HCT116 (cell line): ENCODE measurements around the gene DNMT3A. TPM values are rescaled to one million over a fixed set of nuclear protein-coding genes. Genes with fewer than 3 reads are reported as not detected.

Source experiments
- ATAC-seq: fragments of 200-7000 bp; cut with Tn5 transposase; 2 replicates; pipeline ENCODE4 v1.9.1; 2020; ENCODE audit warnings: mild to moderate bottlenecking, moderate library complexity
- BruUV-seq: library from RNA; stranded (reverse); fragments of 400-500 nt; replicated peaks from 2 replicates; lab custom pipeline; 2021; lab: Mats Ljungman, UMichigan
- CTCF ChIA-PET: fragments of 300-600 bp; sonication (Branson Sonifier 250); formaldehyde crosslinking; loops from one replicate; lab custom pipeline; 2021; ENCODE audit warnings: antibody characterized with exemption; lab: Charles Lee
- POLR2A ChIA-PET: fragments of 300-600, 350-600 bp; sonication (Branson Sonifier 250); formaldehyde crosslinking; loops from one replicate; lab custom pipeline; 2021; ENCODE audit warnings: antibody characterized with exemption; lab: Charles Lee
- RAD21 ChIA-PET, 2 experiments: fragments of 300-600 bp; sonication (Branson Sonifier 250); formaldehyde crosslinking; loops; one replicate each; lab custom pipeline; 2023; ENCODE audit warnings: low total read pairs in 2 of 2; ENCODE audit not compliant: uncharacterized antibody in 2 of 2, unreplicated experiment in 2 of 2, low non-redundant PET in 1 of 2; lab: Charles Lee
- DNase-seq: peaks from one replicate; pipeline ENCODE4 v3.0.0-alpha.2; 2010; ENCODE audit warnings: low read depth, low spot score
- H2AFZ ChIP-seq: fragments of 200-600 bp; shearing (Covaris generic), sonication (generic); 2 replicates; pipeline ENCODE4 v1.6.1; 2017; ENCODE audit warnings: low read depth, mixed run types, mixed read lengths, antibody characterized with exemption, low read length; ENCODE audit not compliant: poor library complexity, severe bottlenecking
- H3K27ac ChIP-seq: 2 replicates; pipeline ENCODE4 v1.5.1; 2012; ENCODE audit warnings: low read depth, low read length
- H3K27me3 ChIP-seq: fragments of 200-600 bp; sonication (generic); 2 replicates; pipeline ENCODE4 v1.6.1; 2016; ENCODE audit warnings: mixed run types, low read length, mixed read lengths; ENCODE audit not compliant: insufficient read depth
- H3K36me3 ChIP-seq, 2 experiments: fragments of 200-500 bp in 1 of 2; fragments of 200-600 bp in 1 of 2; sonication (Bioruptor generic) in 1 of 2; sonication (generic) in 1 of 2; 2 replicates each; pipeline versions ENCODE4 v1.5.1 to v1.6.1; 2014 to 2016; ENCODE audit warnings: low read length in 2 of 2, inconsistent platforms in 1 of 2, mixed read lengths in 1 of 2, mixed run types in 1 of 2; ENCODE audit not compliant: insufficient read depth in 2 of 2, control insufficient read depth in 1 of 2
- H3K4me1 ChIP-seq, 2 experiments: fragments of 200-600 bp in 1 of 2; sonication (generic) in 1 of 2; 2 replicates each; pipeline versions ENCODE4 v1.5.1 to v1.6.1; 2012 to 2017; ENCODE audit warnings: low read length in 2 of 2, inconsistent platforms in 1 of 2, mild to moderate bottlenecking in 1 of 2, mixed read lengths in 1 of 2, mixed run types in 1 of 2, moderate library complexity in 1 of 2; ENCODE audit not compliant: insufficient read depth in 2 of 2, control insufficient read depth in 1 of 2
- H3K4me2 ChIP-seq: fragments of 200-600 bp; sonication (generic); 2 replicates; pipeline ENCODE4 v1.6.1; 2017; ENCODE audit warnings: mixed run types, low read length, mixed read lengths
- H3K4me3 ChIP-seq, 2 experiments: fragments of 200-600 bp in 1 of 2; sonication (generic) in 1 of 2; replicated peaks in 1 of 2; 2 replicates each; pipeline ENCODE4 v1.5.1; 2011 to 2016; ENCODE audit warnings: low read length in 2 of 2, control low read depth in 1 of 2, low read depth in 1 of 2, mild to moderate bottlenecking in 1 of 2, mixed read lengths in 1 of 2, mixed run types in 1 of 2
- H3K79me2 ChIP-seq: fragments of 200-600 bp; sonication (generic); 2 replicates; pipeline ENCODE4 v1.6.1; 2017; ENCODE audit warnings: mild to moderate bottlenecking, mixed run types, low read length, moderate library complexity, mixed read lengths; ENCODE audit not compliant: insufficient read depth
- H3K9ac ChIP-seq: fragments of 200-600 bp; sonication (generic); 2 replicates; pipeline ENCODE4 v1.6.1; 2016; ENCODE audit warnings: low read length, mixed read lengths
- H3K9me2 ChIP-seq: fragments of 200-600 bp; sonication (generic), shearing (Covaris generic); 2 replicates; pipeline ENCODE4 v1.6.1; 2017; ENCODE audit warnings: mixed run types, mild to moderate bottlenecking, moderate library complexity; ENCODE audit not compliant: insufficient read depth
- H3K9me3 ChIP-seq, 2 experiments: fragments of 200-500 bp in 1 of 2; fragments of 200-600 bp in 1 of 2; sonication (Bioruptor generic) in 1 of 2; sonication (generic) in 1 of 2; 2 replicates each; pipeline ENCODE4 v1.6.1; 2014 to 2017; ENCODE audit warnings: low read length in 2 of 2, mixed read lengths in 2 of 2, inconsistent platforms in 1 of 2, low read depth in 1 of 2, mild to moderate bottlenecking in 1 of 2, mixed run types in 1 of 2, moderate library complexity in 1 of 2; ENCODE audit not compliant: control insufficient read depth in 1 of 2, insufficient read depth in 1 of 2
- H4K20me1 ChIP-seq: fragments of 200-600 bp; sonication (generic), shearing (Covaris generic); 2 replicates; pipeline ENCODE4 v1.6.1; 2017; ENCODE audit warnings: mixed run types, mild to moderate bottlenecking, moderate library complexity; ENCODE audit not compliant: insufficient read depth
- CBX3 ChIP-seq: IDR thresholded peaks from 2 replicates; pipeline ENCODE4 v1.6.1; 2012; ENCODE audit warnings: low read depth
- CEBPB ChIP-seq: IDR thresholded peaks from 2 replicates; pipeline ENCODE4 v1.6.1; 2012; ENCODE audit warnings: low read depth
- EZH2 ChIP-seq: fragments of 200-600 bp; sonication (generic); IDR thresholded peaks from 2 replicates; pipeline ENCODE4 v1.6.1; 2017; ENCODE audit warnings: antibody characterized with exemption, mixed run types
- JUND ChIP-seq: IDR thresholded peaks from 2 replicates; pipeline ENCODE4 v1.6.1; 2012
- POLR2A ChIP-seq: IDR thresholded peaks from 2 replicates; pipeline ENCODE4 v1.7.0; 2011; ENCODE audit warnings: borderline replicate concordance; ENCODE audit not compliant: insufficient read depth, insufficient read length; ENCODE audit errors: extremely low read depth
- SIN3A ChIP-seq: IDR thresholded peaks from 2 replicates; pipeline ENCODE4 v1.6.1; 2012; ENCODE audit warnings: low read depth
- SP1 ChIP-seq: IDR thresholded peaks from 2 replicates; pipeline ENCODE4 v1.6.1; 2012; ENCODE audit warnings: low read depth
- SRF ChIP-seq: IDR thresholded peaks from 2 replicates; pipeline ENCODE4 v1.6.1; 2012; ENCODE audit warnings: low read depth
- YY1 ChIP-seq: IDR thresholded peaks from 2 replicates; pipeline ENCODE4 v1.6.1; 2011; ENCODE audit warnings: low read length, low read depth, moderate library complexity, mild to moderate bottlenecking; ENCODE audit not compliant: insufficient replicate concordance; ENCODE audit errors: extremely low read depth
- ZBTB33 ChIP-seq: IDR thresholded peaks from 2 replicates; pipeline ENCODE4 v1.6.1; 2011; ENCODE audit warnings: mild to moderate bottlenecking, low read length, moderate library complexity; ENCODE audit not compliant: insufficient replicate concordance; ENCODE audit errors: extremely low read depth
- intact Hi-C: fragments of 100-400 bp; cut with micrococcal nuclease; formaldehyde crosslinking; loops from 2 replicates; pipeline ENCODE4 v1.10.0; 2022
- total RNA-seq: library from RNA; stranded (reverse); gene quantifications from one replicate; pipeline ENCODE4 v1.2.1, GENCODE V29; 2021; ENCODE audit not compliant: unreplicated experiment
- TF ChIP-seq, protein P1 (sequence below), 3 experiments: fragments of 200-600 bp in 1 of 3; sonication (generic) in 1 of 3; IDR thresholded peaks in 2 of 3; conservative IDR thresholded peaks in 1 of 3; 2 replicates each; pipeline ENCODE4 v1.5.1; 2012 to 2017; ENCODE audit warnings: low read depth in 2 of 3, low read length in 2 of 3, antibody characterized with exemption in 1 of 3, borderline replicate concordance in 1 of 3, control low read depth in 1 of 3, mild to moderate bottlenecking in 1 of 3, mixed read lengths in 1 of 3, mixed run types in 1 of 3, moderate library complexity in 1 of 3; ENCODE audit not compliant: insufficient read depth in 1 of 3

The DNMT3A gene
- total RNA-seq, 1 experiment from 2014 or later = 14.3 TPM

- RAD21 ChIA-PET = no interaction called here
- TF ChIP-seq EZH2 (no peak), JUND (no peak), SRF (no peak), POLR2A (no peak), SP1 (no peak), SIN3A (no peak), YY1 (no peak), ZBTB33 (no peak), CEBPB (no peak), CBX3 (no peak)
- TF ChIP-seq, protein P1, sequence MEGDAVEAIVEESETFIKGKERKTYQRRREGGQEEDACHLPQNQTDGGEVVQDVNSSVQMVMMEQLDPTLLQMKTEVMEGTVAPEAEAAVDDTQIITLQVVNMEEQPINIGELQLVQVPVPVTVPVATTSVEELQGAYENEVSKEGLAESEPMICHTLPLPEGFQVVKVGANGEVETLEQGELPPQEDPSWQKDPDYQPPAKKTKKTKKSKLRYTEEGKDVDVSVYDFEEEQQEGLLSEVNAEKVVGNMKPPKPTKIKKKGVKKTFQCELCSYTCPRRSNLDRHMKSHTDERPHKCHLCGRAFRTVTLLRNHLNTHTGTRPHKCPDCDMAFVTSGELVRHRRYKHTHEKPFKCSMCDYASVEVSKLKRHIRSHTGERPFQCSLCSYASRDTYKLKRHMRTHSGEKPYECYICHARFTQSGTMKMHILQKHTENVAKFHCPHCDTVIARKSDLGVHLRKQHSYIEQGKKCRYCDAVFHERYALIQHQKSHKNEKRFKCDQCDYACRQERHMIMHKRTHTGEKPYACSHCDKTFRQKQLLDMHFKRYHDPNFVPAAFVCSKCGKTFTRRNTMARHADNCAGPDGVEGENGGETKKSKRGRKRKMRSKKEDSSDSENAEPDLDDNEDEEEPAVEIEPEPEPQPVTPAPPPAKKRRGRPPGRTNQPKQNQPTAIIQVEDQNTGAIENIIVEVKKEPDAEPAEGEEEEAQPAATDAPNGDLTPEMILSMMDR (IDR thresholded peaks at IDR 0.05 in 2 of 3, conservative IDR thresholded peaks at IDR 0.05 in 1 of 3; ENCODE audit: borderline replicate concordance in 1 of 3, insufficient read depth in 1 of 3, low read depth in 2 of 3, low read length in 2 of 3) = no peak
Measured at GRCh38 chr2:25381502-25381901, 39.8 kb upstream of the DNMT3A start.

More at GRCh38 chr2:25381502-25381901, 39.8 kb upstream of the DNMT3A start:
- ChIA-PET CTCF (no interaction called here), POLR2A (no interaction called here)
- no peak for ATAC-seq
- Histone ChIP-seq H3K9me2 (no peaks in the 10 kb centered on the region), H2AFZ (no peak overlapping the region), H3K4me1 (peaks cover 8 to 17% of the 10 kb centered on the region in 2 experiments), H3K4me3 (no peak overlapping the region), H3K79me2 (no peaks in the 10 kb centered on the region), H3K27me3 (no peaks in the 10 kb centered on the region), H3K27ac (no peak overlapping the region), H3K4me2 (no peak overlapping the region), H4K20me1 (no peaks in the 10 kb centered on the region), H3K9me3 (no peaks in the 10 kb centered on the region), H3K36me3 (no peaks in the 10 kb centered on the region), H3K9ac (no peak overlapping the region)
- no TSS peak for BruUV-seq
- DNase-seq = no peak
- intact Hi-C loops = no loop called here
